B cell (primary cell): ENCODE results near the gene LAMA3. TPM values are rescaled to one million over a fixed set of nuclear protein-coding genes. Genes with fewer than 3 reads are reported as not detected.
A peak's percentile ranks its signal among the peaks of the same experiment; 100 is the strongest.

ENCODE experiments used
- ATAC-seq: fragments of 200-7000 bp; cut with Tn5 transposase; one replicate; pipeline ENCODE4 v1.10.0; 2021; ENCODE audit warnings: low read depth, mild to moderate bottlenecking, moderate number of reproducible peaks, moderate library complexity
- CTCF ChIA-PET: fragments of 350-600 bp; sonication (Branson Sonifier 250); formaldehyde crosslinking; loops from one replicate; lab custom pipeline; 2021; ENCODE audit warnings: antibody characterized with exemption, inconsistent platforms; lab: Charles Lee
- POLR2A ChIA-PET: fragments of 350-600 bp; sonication (Branson Sonifier 250); formaldehyde crosslinking; loops from one replicate; lab custom pipeline; 2021; ENCODE audit warnings: antibody characterized with exemption; lab: Charles Lee
- DNase-seq: peaks from one replicate; pipeline ENCODE4 v3.0.0; 2013
- H2AFZ ChIP-seq: 2 replicates; pipeline ENCODE4 v1.6.1; 2012; ENCODE audit warnings: mild to moderate bottlenecking, low read depth, low read length; ENCODE audit not compliant: insufficient read depth, poor library complexity, severe bottlenecking
- H3K27ac ChIP-seq, 2 donors: 1 replicate in 1 of 2; 2 replicates in 1 of 2; pipeline ENCODE4 v1.5.1; 2012 to 2013; ENCODE audit warnings: low read length in 2 of 2, mild to moderate bottlenecking in 2 of 2, moderate library complexity in 1 of 2
- H3K27me3 ChIP-seq, 4 experiments: fragments of 200-600 bp in 1 of 4; sonication (generic) in 1 of 4; replicated peaks in 1 of 4; 1 replicate in 2 of 4; 2 replicates in 2 of 4; pipeline versions ENCODE4 v1.6.1 to v1.7.0; 2013 to 2016; ENCODE audit warnings: low read length in 3 of 4, mild to moderate bottlenecking in 2 of 4, mixed read lengths in 1 of 4, moderate library complexity in 1 of 4; ENCODE audit not compliant: insufficient read depth in 4 of 4, control insufficient read depth in 3 of 4; ENCODE audit errors: control extremely low read depth in 1 of 4
- H3K36me3 ChIP-seq, 2 experiments: replicated peaks in 1 of 2; 1 replicate in 1 of 2; 2 replicates in 1 of 2; pipeline versions ENCODE4 v1.6.1 to v1.7.1; 2013; ENCODE audit warnings: low read length in 1 of 2; ENCODE audit not compliant: insufficient read depth in 2 of 2, control insufficient read depth in 1 of 2; ENCODE audit errors: control extremely low read depth in 1 of 2, extremely low read depth in 1 of 2
- H3K4me1 ChIP-seq, 2 donors: fragments of 200-600 bp in 1 of 2; sonication (generic) in 1 of 2; 1 replicate in 1 of 2; 2 replicates in 1 of 2; pipeline versions ENCODE4 v1.5.1 to v1.6.1; 2013 to 2017; ENCODE audit warnings: low read length in 2 of 2; ENCODE audit not compliant: control insufficient read depth in 2 of 2, insufficient read depth in 2 of 2
- H3K4me2 ChIP-seq: replicated peaks from 2 replicates; pipeline ENCODE3; 2012; ENCODE audit warnings: mild to moderate bottlenecking, low read depth, low read length; ENCODE audit not compliant: poor library complexity, severe bottlenecking
- H3K4me3 ChIP-seq, 5 experiments: fragments of 200-600 bp in 1 of 5; sonication (generic) in 1 of 5; 1 replicate in 3 of 5; 2 replicates in 2 of 5; pipeline versions ENCODE4 v1.5.1 to v1.7.0; 2011 to 2016; ENCODE audit warnings: low read length in 4 of 5, mild to moderate bottlenecking in 4 of 5, low read depth in 2 of 5, control low read depth in 1 of 5, moderate library complexity in 1 of 5; ENCODE audit not compliant: insufficient read depth in 1 of 5; ENCODE audit errors: control extremely low read depth in 1 of 5, extremely low read depth in 1 of 5
- H3K79me2 ChIP-seq: fragments of 200-600 bp; sonication (generic); one replicate; pipeline ENCODE4 v1.6.0; 2016; ENCODE audit warnings: low read length; ENCODE audit not compliant: control insufficient read depth, insufficient read depth
- H3K9ac ChIP-seq: fragments of 200-600 bp; sonication (generic); 2 replicates; pipeline ENCODE4 v1.6.1; 2017; ENCODE audit warnings: mild to moderate bottlenecking, low read length, moderate library complexity
- H3K9me3 ChIP-seq, 3 donors: one replicate each; pipeline versions ENCODE4 v1.6.1 to v1.7.1; 2013; ENCODE audit warnings: low read length in 2 of 3; ENCODE audit not compliant: control insufficient read depth in 2 of 3, insufficient read depth in 1 of 3; ENCODE audit errors: control extremely low read depth in 1 of 3
- H4K20me1 ChIP-seq: 2 replicates; pipeline ENCODE4 v1.6.0; 2012; ENCODE audit warnings: mild to moderate bottlenecking, low read length; ENCODE audit not compliant: insufficient read depth, control insufficient read depth, poor library complexity, severe bottlenecking
- H3K27ac Mint-ChIP-seq: one replicate; pipeline ENCODE4 v1.8.0; 2021; ENCODE audit warnings: mixed read lengths
- H3K27me3 Mint-ChIP-seq: one replicate; pipeline ENCODE4 v1.8.0; 2021; ENCODE audit warnings: mixed read lengths
- H3K4me1 Mint-ChIP-seq: one replicate; pipeline ENCODE4 v1.8.0; 2021; ENCODE audit warnings: mixed read lengths
- H3K4me3 Mint-ChIP-seq: one replicate; pipeline ENCODE4 v1.8.0; 2021; ENCODE audit warnings: mixed read lengths
- H3K9me3 Mint-ChIP-seq: one replicate; pipeline ENCODE4 v1.8.0; 2022; ENCODE audit warnings: mixed read lengths; ENCODE audit not compliant: insufficient read depth
- CTCF ChIP-seq: fragments of 200-600 bp; IDR thresholded peaks from one replicate; pipeline ENCODE4 v1.8.0; 2022; ENCODE audit warnings: antibody characterized with exemption, mild to moderate bottlenecking
- EZH2 ChIP-seq: IDR thresholded peaks from 2 replicates; pipeline ENCODE4 v1.6.1; 2012; ENCODE audit warnings: borderline replicate concordance, low read depth, mild to moderate bottlenecking, moderate library complexity, low read length; ENCODE audit not compliant: insufficient read depth, poor library complexity, severe bottlenecking
- WGBS: methylation state at CpG from one replicate; pipeline ENCODE4 v1.1.5; 2013; ENCODE audit warnings: missing lambda C conversion rate; ENCODE audit not compliant: insufficient coverage; 5-methylcytosine and 5-hydroxymethylcytosine counted together
- intact Hi-C: fragments of 100-400 bp; cut with micrococcal nuclease; formaldehyde crosslinking; loops from one replicate; pipeline ENCODE4 v1.10.0; 2022
- polyA plus RNA-seq: library from polyadenylated mRNA; depleted of rRNA; stranded (reverse); fragments of >200 nt; gene quantifications from 2 replicates; pipeline ENCODE4 v1.2.3, GENCODE V29; 2012
- total RNA-seq, 2 donors: library from RNA; stranded (reverse); fragments of 120-200 nt in 1 of 2; gene quantifications; 1 replicate in 1 of 2; 2 replicates in 1 of 2; pipeline versions ENCODE4 v1.2.3 to v1.2.4, GENCODE V29; 2013 to 2022

Gene LAMA3
- total and polyA plus RNA-seq, 2 donors (not counting 1 experiment from before 2014, with no cell fraction given) = 0.03 to 0.32 TPM

- H4K20me1 ChIP-seq = no peaks in the 10 kb centered on the region
- H3K9me3 ChIP-seq = peaks cover 0 to 7% (median 0%) of the 10 kb centered on the region in 3 donors
- H3K4me2 ChIP-seq = no peak overlapping the region
- ChIA-PET CTCF (interaction anchor here (1.0 kb wide), 1 partner anchor 54 kb away, joined by 3 read pairs; no protein-coding TSS in a partner anchor), POLR2A (no interaction called here)
- no peak for DNase-seq
- TF ChIP-seq CTCF (no peak), EZH2 (no peak)
- intact Hi-C loops = loop anchor here (10.0 kb wide), 1 partner anchor 452 kb away; the partner anchor contains the start of gene IMPACT
- no peaks in the 10 kb centered on the region for H3K27me3 Mint-ChIP-seq
- no peak overlapping the region for H3K27ac ChIP-seq
- H3K4me1 ChIP-seq = peaks cover 42 to 46% of the 10 kb centered on the region in 2 donors
- H3K9ac ChIP-seq = no peak overlapping the region
- WGBS = 83% methylated on average over 6 of the region's 6 CpGs
- H3K4me3 Mint-ChIP-seq = no peak overlapping the region
- H3K9me3 Mint-ChIP-seq = peaks cover 9% of the 10 kb centered on the region
- H3K36me3 ChIP-seq = no peaks in the 10 kb centered on the region
- H3K27ac Mint-ChIP-seq = peak overlapping the region; percentile 80
- no peaks in the 10 kb centered on the region for H3K79me2 ChIP-seq
- H3K27me3 ChIP-seq = no peaks in the 10 kb centered on the region
- no peak for ATAC-seq
- H3K4me1 Mint-ChIP-seq = peaks cover 61% of the 10 kb centered on the region
- peak overlapping the region; percentile 30 for H2AFZ ChIP-seq
- H3K4me3 ChIP-seq = no peak overlapping the region
These were observed 283.2 kb downstream of the LAMA3 start for GRCh38 chr18:23972453-23972852.

- no peaks in the 10 kb centered on the region for H3K27me3 Mint-ChIP-seq
- CTCF ChIA-PET = interaction anchor here (0.7 kb wide), 1 partner anchor 31 kb away, joined by 3 read pairs; no protein-coding TSS in a partner anchor
These were observed 287.9 kb downstream of the LAMA3 start for GRCh38 chr18:23977103-23977502.

More at GRCh38 chr18:23977103-23977502, 287.9 kb downstream of the LAMA3 start:
- TF ChIP-seq EZH2 (no peak), CTCF (no peak)
- no peak overlapping the region for H3K9ac ChIP-seq
- DNase-seq = no peak
- H3K9me3 Mint-ChIP-seq = peaks cover 9% of the 10 kb centered on the region
- no peak overlapping the region for H3K4me2 ChIP-seq
- no peak for ATAC-seq
- POLR2A ChIA-PET = no interaction called here
- H4K20me1 ChIP-seq = no peaks in the 10 kb centered on the region
- no peak overlapping the region for H3K27ac ChIP-seq
- no peak overlapping the region for H2AFZ ChIP-seq
- no peak overlapping the region for H3K4me3 ChIP-seq
- no peak overlapping the region for H3K4me3 Mint-ChIP-seq
- H3K27me3 ChIP-seq = no peaks in the 10 kb centered on the region
- H3K36me3 ChIP-seq = no peaks in the 10 kb centered on the region
- peaks cover 0 to 4% (median 0%) of the 10 kb centered on the region in 3 donors for H3K9me3 ChIP-seq
- H3K79me2 ChIP-seq = no peaks in the 10 kb centered on the region
- H3K27ac Mint-ChIP-seq = no peak overlapping the region
- H3K4me1 Mint-ChIP-seq = peaks cover 43% of the 10 kb centered on the region
- intact Hi-C loops = loop anchor here (10.0 kb wide), 1 partner anchor 448 kb away; the partner anchor contains the start of gene IMPACT
- H3K4me1 ChIP-seq = peaks cover 31 to 33% of the 10 kb centered on the region in 2 donors
- WGBS = 100% methylated on average over 5 of the region's 7 CpGs
